ENCODE measurements around the gene SALL1. TPM values are rescaled to one million over a fixed set of nuclear protein-coding genes. Genes with fewer than 3 reads are reported as not detected.

SALL1 gene
- polyA plus RNA-seq, 1 donor from 2014 or later = 0.22 TPM

GRCh38 chr16:51112323-51112722 lies 38.7 kb downstream of the SALL1 start:
- no peaks in the 10 kb centered on the region for H3K9me3 ChIP-seq (ENCODE audit: low read length)
- H3K4me3 ChIP-seq (ENCODE audit: low read length) = no peak overlapping the region
- no peaks in the 10 kb centered on the region for H3K79me2 ChIP-seq (replicated peaks; ENCODE audit: insufficient read depth, low read length)
- no peak overlapping the region for H3K27ac ChIP-seq (ENCODE audit: low read length)
- H2AFZ ChIP-seq (ENCODE audit: low read depth, low read length) = no peak overlapping the region
- TF ChIP-seq SMC3 (conservative IDR thresholded peaks at IDR 0.05; ENCODE audit: poor library complexity) (no peak), POLR2AphosphoS5 (IDR thresholded peaks at IDR 0.05) (no peak), EP300 (conservative IDR thresholded peaks at IDR 0.05; ENCODE audit: poor library complexity, severe bottlenecking) (no peak), MXI1 (conservative IDR thresholded peaks at IDR 0.05; ENCODE audit: poor library complexity, severe bottlenecking) (no peak), TAF1 (IDR thresholded peaks at IDR 0.05; ENCODE audit: low read depth) (no peak), REST (IDR thresholded peaks at IDR 0.05; ENCODE audit: borderline replicate concordance) (no peak), CTCF (IDR thresholded peaks at IDR 0.05; ENCODE audit: poor library complexity, severe bottlenecking) (no peak)
- no peak overlapping the region for H3K4me2 ChIP-seq (ENCODE audit: low read length)
- H3K9ac ChIP-seq (ENCODE audit: low read length) = no peak overlapping the region
- H3K9me2 ChIP-seq (ENCODE audit: insufficient read depth, low read length) = no peaks in the 10 kb centered on the region
- H3F3A ChIP-seq (ENCODE audit: insufficient read depth, low read length, poor library complexity, severe bottlenecking) = no peaks in the 10 kb centered on the region
- H4K20me1 ChIP-seq (ENCODE audit: insufficient read depth) = no peaks in the 10 kb centered on the region
- H3K27me3 ChIP-seq (ENCODE audit: insufficient read depth, low read depth, low read length) = peaks cover 25% of the 10 kb centered on the region
- H3K36me3 ChIP-seq (ENCODE audit: insufficient read depth, low read length) = no peaks in the 10 kb centered on the region

- no peak overlapping the region for H3K27ac ChIP-seq (ENCODE audit: low read length)
- H3K27me3 ChIP-seq (ENCODE audit: insufficient read depth, low read depth, low read length) = peaks cover 25% of the 10 kb centered on the region
- no peaks in the 10 kb centered on the region for H3K36me3 ChIP-seq (ENCODE audit: insufficient read depth, low read length)
- no peak overlapping the region for H2AFZ ChIP-seq (ENCODE audit: low read depth, low read length)
- H3K4me2 ChIP-seq (ENCODE audit: low read length) = no peak overlapping the region
- no peaks in the 10 kb centered on the region for H3F3A ChIP-seq (ENCODE audit: insufficient read depth, low read length, poor library complexity, severe bottlenecking)
- H3K9ac ChIP-seq (ENCODE audit: low read length) = no peak overlapping the region
- H4K20me1 ChIP-seq (ENCODE audit: insufficient read depth) = no peaks in the 10 kb centered on the region
- H3K79me2 ChIP-seq (replicated peaks; ENCODE audit: insufficient read depth, low read length) = no peaks in the 10 kb centered on the region
- no peak for TF ChIP-seq MXI1 (conservative IDR thresholded peaks at IDR 0.05; ENCODE audit: poor library complexity, severe bottlenecking)
- TF ChIP-seq RAD21 (conservative IDR thresholded peaks at IDR 0.05) = no peak
- TF ChIP-seq EP300 (conservative IDR thresholded peaks at IDR 0.05; ENCODE audit: poor library complexity, severe bottlenecking) = no peak
- no peak for TF ChIP-seq POLR2AphosphoS5 (IDR thresholded peaks at IDR 0.05)
- no peak for TF ChIP-seq EZH2 (IDR thresholded peaks at IDR 0.05; ENCODE audit: borderline replicate concordance, insufficient read depth, low read length, poor library complexity, severe bottlenecking)
- no peak for TF ChIP-seq REST (IDR thresholded peaks at IDR 0.05; ENCODE audit: borderline replicate concordance)
- TF ChIP-seq CTCF (IDR thresholded peaks at IDR 0.05; ENCODE audit: poor library complexity, severe bottlenecking) = no peak
- no peak for TF ChIP-seq TAF1 (IDR thresholded peaks at IDR 0.05; ENCODE audit: low read depth)
- no peak for TF ChIP-seq SMC3 (conservative IDR thresholded peaks at IDR 0.05; ENCODE audit: poor library complexity)
- no peak overlapping the region for H3K4me3 ChIP-seq (ENCODE audit: low read length)
- no peaks in the 10 kb centered on the region for H3K9me3 ChIP-seq (ENCODE audit: low read length)
- H3K9me2 ChIP-seq (ENCODE audit: insufficient read depth, low read length) = no peaks in the 10 kb centered on the region
Observed at GRCh38 chr16:51111759-51112158, 39.3 kb downstream of the SALL1 start.

Data from neural cell (in vitro differentiated cells).